GM12872 (cell line): ENCODE measurements around the gene TRIO.

Experiments used
- TF ChIP-seq, protein P1 (sequence below): IDR thresholded peaks from 3 replicates; pipeline ENCODE4 v1.5.1; 2011; ENCODE audit warnings: low read depth, mild to moderate bottlenecking, low read length, moderate library complexity; ENCODE audit not compliant: insufficient read depth

TRIO gene

DNA sequence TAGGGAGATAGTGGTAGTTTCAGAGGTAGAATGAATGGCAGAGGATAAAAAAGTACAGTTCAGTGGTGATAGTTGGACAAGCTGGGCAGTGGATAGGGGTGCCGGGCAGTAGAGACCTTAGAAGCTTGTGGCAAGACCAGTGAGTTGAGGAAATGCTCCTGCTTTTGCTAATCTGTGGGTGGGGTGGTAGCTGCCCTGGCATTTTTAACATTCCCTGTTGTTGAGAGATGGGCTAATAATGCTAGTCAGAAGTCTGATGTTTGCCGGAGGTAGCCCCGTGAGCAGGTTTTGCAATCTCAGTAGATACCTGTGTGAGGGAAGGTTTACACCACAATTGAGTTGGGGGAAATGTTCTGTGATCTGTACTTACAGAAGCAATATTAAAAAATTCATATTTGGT lies 91.1 kb downstream of the TRIO start:
- TF ChIP-seq, protein P1, sequence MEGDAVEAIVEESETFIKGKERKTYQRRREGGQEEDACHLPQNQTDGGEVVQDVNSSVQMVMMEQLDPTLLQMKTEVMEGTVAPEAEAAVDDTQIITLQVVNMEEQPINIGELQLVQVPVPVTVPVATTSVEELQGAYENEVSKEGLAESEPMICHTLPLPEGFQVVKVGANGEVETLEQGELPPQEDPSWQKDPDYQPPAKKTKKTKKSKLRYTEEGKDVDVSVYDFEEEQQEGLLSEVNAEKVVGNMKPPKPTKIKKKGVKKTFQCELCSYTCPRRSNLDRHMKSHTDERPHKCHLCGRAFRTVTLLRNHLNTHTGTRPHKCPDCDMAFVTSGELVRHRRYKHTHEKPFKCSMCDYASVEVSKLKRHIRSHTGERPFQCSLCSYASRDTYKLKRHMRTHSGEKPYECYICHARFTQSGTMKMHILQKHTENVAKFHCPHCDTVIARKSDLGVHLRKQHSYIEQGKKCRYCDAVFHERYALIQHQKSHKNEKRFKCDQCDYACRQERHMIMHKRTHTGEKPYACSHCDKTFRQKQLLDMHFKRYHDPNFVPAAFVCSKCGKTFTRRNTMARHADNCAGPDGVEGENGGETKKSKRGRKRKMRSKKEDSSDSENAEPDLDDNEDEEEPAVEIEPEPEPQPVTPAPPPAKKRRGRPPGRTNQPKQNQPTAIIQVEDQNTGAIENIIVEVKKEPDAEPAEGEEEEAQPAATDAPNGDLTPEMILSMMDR = no peak

DNA sequence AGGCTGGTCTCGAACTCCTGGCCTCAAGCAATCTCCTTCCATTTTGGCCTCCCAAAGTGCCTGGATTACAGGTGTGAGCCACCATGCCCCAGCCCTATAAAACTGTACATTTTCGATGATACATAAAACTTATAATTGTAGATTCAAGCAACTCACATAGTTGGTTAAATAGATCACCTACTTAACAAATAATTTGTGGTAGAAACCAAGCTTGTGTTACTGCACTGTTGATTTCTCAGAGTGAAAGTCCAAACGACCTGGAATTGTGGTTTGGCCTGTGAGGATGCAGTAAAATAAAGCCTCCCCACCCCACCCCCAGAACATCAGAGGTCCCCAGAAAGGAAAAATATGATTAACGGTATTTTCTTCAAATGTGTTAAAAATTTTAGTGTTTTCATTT lies 92.7 kb downstream of the TRIO start:
- TF ChIP-seq, protein P1 = no peak

DNA sequence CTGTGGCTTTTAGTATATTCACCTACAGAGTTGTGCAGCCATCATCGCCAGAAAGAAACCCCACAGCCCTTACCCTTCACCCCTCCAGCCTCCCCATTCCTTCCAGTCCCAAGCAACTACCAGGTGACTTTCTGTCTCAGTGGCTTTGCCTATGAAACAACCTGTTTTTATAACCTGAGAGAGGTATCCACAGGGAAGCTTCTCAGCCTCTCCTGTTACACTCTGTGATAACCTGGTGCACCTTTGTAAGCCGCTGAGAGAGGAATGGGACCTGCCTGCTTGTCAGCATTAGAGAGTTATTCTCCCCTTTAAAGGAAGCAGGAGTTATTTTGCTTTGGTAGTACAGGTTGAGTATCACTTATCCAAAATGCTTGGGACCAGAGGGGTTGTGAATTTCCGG lies 93.6 kb downstream of the TRIO start:
- TF ChIP-seq, protein P1 = no peak

DNA sequence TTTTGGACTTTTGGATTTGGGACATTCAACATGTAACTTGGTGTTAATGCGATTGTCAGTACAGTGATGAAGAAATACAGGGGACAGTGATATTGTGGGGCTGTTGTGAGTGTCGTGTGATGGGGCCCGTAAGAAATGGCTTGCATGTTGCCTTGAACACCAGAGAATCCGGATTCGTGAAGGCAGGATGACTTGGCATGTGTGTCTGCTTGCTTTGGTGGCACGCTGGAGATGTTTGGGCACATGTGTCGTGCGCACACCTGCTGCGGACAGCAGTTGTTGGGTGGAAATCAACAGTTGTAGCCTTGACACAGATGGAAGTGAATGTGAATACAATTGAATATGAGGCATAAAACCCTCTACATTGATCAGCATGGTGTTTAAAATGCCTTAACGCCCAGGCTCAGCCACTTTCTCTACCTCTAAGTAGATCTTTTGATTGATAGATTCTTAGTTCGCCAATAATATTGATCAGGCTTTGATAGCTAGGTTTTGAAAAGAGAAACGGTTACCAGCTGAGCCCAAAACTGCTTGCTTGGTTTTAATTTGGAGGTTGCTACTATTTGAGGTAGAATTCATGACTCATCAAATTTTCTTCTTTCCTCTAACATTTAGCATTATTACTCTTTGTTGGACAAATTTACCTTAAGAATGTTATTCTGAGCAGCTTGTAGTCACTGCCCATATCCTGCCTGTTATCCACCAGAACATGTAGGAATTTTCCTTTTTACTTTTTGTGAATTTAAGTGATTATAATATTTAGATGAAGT lies 94.4 kb downstream of the TRIO start:
- TF ChIP-seq, protein P1 = no peak

DNA sequence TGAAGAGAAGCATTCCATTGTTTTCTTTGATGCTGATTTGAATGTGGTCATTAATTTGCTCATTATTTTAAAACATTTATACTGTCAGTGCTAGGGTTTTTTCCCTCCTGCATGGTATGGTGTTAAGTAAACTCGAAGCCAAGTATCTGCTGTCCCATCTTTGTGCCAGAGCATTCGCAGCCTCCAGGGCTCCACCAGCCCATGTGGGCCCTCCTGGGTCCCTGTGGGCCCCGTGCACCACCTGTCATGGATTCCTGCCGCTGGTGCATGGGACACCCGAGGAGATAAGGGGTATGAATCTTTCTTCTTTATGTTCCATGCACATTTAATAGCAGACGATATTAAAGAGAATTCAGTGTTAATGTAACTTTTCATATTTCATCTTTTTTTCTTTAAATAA lies 95.1 kb downstream of the TRIO start:
- TF ChIP-seq, protein P1 = no peak

DNA sequence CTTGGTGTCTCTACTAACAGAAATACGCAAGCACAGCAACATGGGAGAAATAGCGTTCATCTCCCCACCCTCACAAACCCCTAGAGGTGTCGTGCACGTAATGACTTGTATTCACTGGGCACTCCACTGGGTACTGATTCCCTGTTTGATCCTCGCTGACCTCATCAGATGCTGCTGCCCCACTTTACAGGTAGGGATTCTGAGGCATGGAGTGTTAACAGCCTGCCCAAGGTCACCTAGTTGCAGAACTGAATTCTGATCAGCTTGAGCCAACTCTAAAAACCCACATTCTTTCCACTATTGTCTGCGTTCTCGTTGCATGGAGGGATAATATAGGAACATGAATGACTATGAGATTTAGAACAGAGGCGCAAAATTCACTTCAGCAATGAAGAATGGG lies 96.3 kb downstream of the TRIO start:
- TF ChIP-seq, protein P1 = no peak

DNA sequence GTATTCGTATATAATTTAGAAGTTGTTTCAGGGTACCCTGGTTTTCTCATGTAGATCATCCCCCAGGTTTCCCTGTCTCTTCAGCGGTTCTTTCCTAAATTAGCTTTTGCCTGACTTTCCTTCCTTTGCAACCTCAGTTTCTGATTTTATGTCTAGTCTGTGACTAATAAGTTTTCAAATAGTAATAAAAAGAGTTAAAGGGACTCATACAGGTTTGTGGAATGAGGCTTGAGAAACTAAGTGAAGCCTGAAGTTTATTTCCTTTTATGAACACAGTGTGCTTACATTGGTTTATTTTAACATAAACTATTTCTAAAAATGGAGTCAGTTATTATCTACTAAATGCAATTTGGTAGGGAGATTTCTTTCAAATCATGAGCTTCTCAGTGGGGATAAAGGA lies 96.8 kb downstream of the TRIO start:
- TF ChIP-seq, protein P1 = no peak

DNA sequence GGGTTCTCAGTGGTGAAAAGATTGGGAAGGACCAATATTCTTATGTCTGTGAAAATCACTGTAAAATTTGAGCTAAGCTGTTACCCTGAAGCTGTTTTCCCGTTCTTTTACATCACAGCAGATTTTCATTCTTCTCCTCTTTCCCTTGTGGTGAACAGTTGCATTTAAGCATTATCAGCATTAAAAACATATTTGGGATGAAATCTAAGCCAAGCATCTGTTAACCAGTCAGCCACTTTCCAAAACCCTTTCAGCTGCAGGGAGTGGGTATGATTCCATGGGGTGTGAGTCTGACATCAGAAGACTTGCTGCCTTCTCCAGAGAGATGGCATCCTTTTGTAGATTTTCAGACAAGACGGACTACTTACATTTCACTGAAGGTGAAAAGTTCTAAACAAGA lies 97.2 kb downstream of the TRIO start:
- TF ChIP-seq, protein P1 = no peak
